GM12878 (cell line): ENCODE measurements around the gene SH3GL2. TPM values are rescaled to one million over a fixed set of nuclear protein-coding genes. Genes with fewer than 3 reads are reported as not detected.
A peak's percentile ranks its signal among the peaks of the same experiment; 100 is the strongest.

ENCODE experiments used
- ATAC-seq: fragments of 200-7000 bp; cut with Tn5 transposase; 3 replicates; pipeline ENCODE4 v1.9.1; 2020; ENCODE audit warnings: mild to moderate bottlenecking, moderate library complexity
- BruUV-seq: library from RNA; stranded (reverse); fragments of 400-500 nt; replicated peaks from 2 replicates; lab custom pipeline; 2021; lab: Mats Ljungman, UMichigan
- CTCF ChIA-PET: fragments of 300-600 bp; sonication (Branson Sonifier 250); formaldehyde crosslinking; extraction: SDS; loops from one replicate; lab custom pipeline; 2021; ENCODE audit warnings: inconsistent platforms; lab: Yijun Ruan, JAX
- POLR2A ChIA-PET: fragments of 350-600 bp; formaldehyde crosslinking; extraction: SDS; loops from one replicate; lab custom pipeline; 2021; ENCODE audit warnings: inconsistent platforms; lab: Charles Lee
- RAD21 ChIA-PET: fragments of 300-600 bp; sonication (Branson Sonifier 250); formaldehyde crosslinking; loops from one replicate; lab custom pipeline; 2023; ENCODE audit warnings: antibody characterized with exemption; ENCODE audit not compliant: unreplicated experiment; lab: Charles Lee
- SMC1A ChIA-PET: fragments of 300-600 bp; sonication (Branson Sonifier 250); formaldehyde crosslinking; loops from one replicate; lab custom pipeline; 2023; ENCODE audit not compliant: unreplicated experiment, uncharacterized antibody; lab: Charles Lee
- DNase-seq: peaks from one replicate; pipeline ENCODE4 v3.0.0-alpha.2; 2011; ENCODE audit warnings: low read depth, low spot score
- FAIRE-seq: peaks from 3 replicates; lab custom pipeline; 2011; peaks lifted over from hg19 to GRCh38; lab: Jason Lieb, UNC
- H2AFZ ChIP-seq: 2 replicates; pipeline ENCODE4 v1.6.0; 2011; ENCODE audit warnings: low read depth, low read length, control low read depth; ENCODE audit not compliant: control insufficient read depth
- H3K27ac ChIP-seq: 2 replicates; pipeline ENCODE4 v1.5.1; 2011; ENCODE audit warnings: control low read depth; ENCODE audit not compliant: control insufficient read depth, insufficient read depth
- H3K27me3 ChIP-seq, 2 experiments: replicated peaks in 1 of 2; 2 replicates each; pipeline versions ENCODE4 v1.6.0 to v1.6.1; 2011; ENCODE audit warnings: low read length in 1 of 2; ENCODE audit not compliant: control insufficient read depth in 2 of 2, insufficient read depth in 2 of 2
- H3K36me3 ChIP-seq, 2 experiments: 2 replicates each; pipeline ENCODE4 v1.5.1; 2011; ENCODE audit warnings: low read length in 1 of 2; ENCODE audit not compliant: control insufficient read depth in 2 of 2, insufficient read depth in 2 of 2
- H3K4me1 ChIP-seq: 2 replicates; pipeline ENCODE4 v1.6.1; 2011; ENCODE audit warnings: mild to moderate bottlenecking, low read length, moderate library complexity, mixed read lengths; ENCODE audit not compliant: control insufficient read depth, insufficient read depth
- H3K4me2 ChIP-seq: 2 replicates; pipeline ENCODE4 v1.6.0; 2011; ENCODE audit warnings: control low read depth; ENCODE audit not compliant: control insufficient read depth, insufficient read depth
- H3K4me3 ChIP-seq: fragments of 200-600 bp; sonication (generic); 2 replicates; pipeline ENCODE4 v1.5.1; 2016
- H3K79me2 ChIP-seq: 2 replicates; pipeline ENCODE4 v1.6.0; 2011; ENCODE audit warnings: low read length; ENCODE audit not compliant: control insufficient read depth, insufficient read depth
- H3K9ac ChIP-seq: 2 replicates; pipeline ENCODE4 v1.8.0; 2011; ENCODE audit warnings: low read length, control low read depth, mixed read lengths; ENCODE audit not compliant: control insufficient read depth, insufficient read depth
- H3K9me3 ChIP-seq: replicated peaks from 3 replicates; pipeline ENCODE4 v1.5.1; 2011; ENCODE audit warnings: mild to moderate bottlenecking, low read length; ENCODE audit not compliant: control insufficient read depth, insufficient read depth
- H4K20me1 ChIP-seq: 2 replicates; pipeline ENCODE4 v1.6.0; 2011; ENCODE audit not compliant: control insufficient read depth, insufficient read depth
- ASH2L ChIP-seq: fragments of 300-600, 200-600 bp; sonication (generic); IDR thresholded peaks from 2 replicates; pipeline ENCODE4 v1.6.1; 2017; ENCODE audit warnings: low read depth, mild to moderate bottlenecking, borderline replicate concordance
- CBX5 ChIP-seq: sonication (generic); IDR thresholded peaks from 2 replicates; pipeline ENCODE4 v1.6.1; 2016; ENCODE audit warnings: low read depth, moderate library complexity, mild to moderate bottlenecking, inconsistent platforms
- CTCF ChIP-seq, 3 experiments: IDR thresholded peaks in 2 of 3; conservative IDR thresholded peaks in 1 of 3; 2 replicates each; pipeline ENCODE4 v1.5.1; 2011; ENCODE audit warnings: low read depth in 3 of 3, low read length in 3 of 3, mild to moderate bottlenecking in 3 of 3, control low read depth in 2 of 3, moderate library complexity in 2 of 3, inconsistent platforms in 1 of 3, mixed read lengths in 1 of 3; ENCODE audit not compliant: control insufficient read depth in 2 of 3, insufficient read depth in 1 of 3; ENCODE audit errors: extremely low read depth in 1 of 3
- MTA2 ChIP-seq: fragments of 450-650 bp; IDR thresholded peaks from 2 replicates; pipeline ENCODE4 v1.6.1; 2016; ENCODE audit warnings: low read depth, mild to moderate bottlenecking, moderate library complexity
- NR2F1 ChIP-seq: fragments of 450-650 bp; conservative IDR thresholded peaks from 2 replicates; pipeline ENCODE4 v1.6.1; 2017; ENCODE audit warnings: mild to moderate bottlenecking
- RAD21 ChIP-seq: IDR thresholded peaks from 2 replicates; pipeline ENCODE4 v1.6.1; 2011; ENCODE audit warnings: mild to moderate bottlenecking, low read depth, low read length, moderate library complexity; ENCODE audit not compliant: insufficient read depth
- SMARCA5 ChIP-seq: fragments of 450-650 bp; IDR thresholded peaks from 2 replicates; pipeline ENCODE4 v1.6.1; 2017; ENCODE audit warnings: mild to moderate bottlenecking
- SMC3 ChIP-seq: IDR thresholded peaks from 2 replicates; pipeline ENCODE4 v1.6.1; 2011; ENCODE audit warnings: low read length, improper control_type of control experiment, borderline replicate concordance
- ZNF217 ChIP-seq: fragments of 450-650 bp; IDR thresholded peaks from 2 replicates; pipeline ENCODE4 v1.6.1; 2017; ENCODE audit warnings: antibody characterized with exemption, mild to moderate bottlenecking
- ZNF622 ChIP-seq: fragments of 450-650 bp; IDR thresholded peaks from 2 replicates; pipeline ENCODE4 v1.6.1; 2017; ENCODE audit warnings: mild to moderate bottlenecking, inconsistent platforms
- WGBS: methylation state at CpG from one replicate; pipeline ENCODE4 v1.1.6; 2016; ENCODE audit warnings: low lambda C conversion rate; ENCODE audit not compliant: insufficient replicate concordance, insufficient coverage; ENCODE audit errors: missing lambda C conversion rate; 5-methylcytosine and 5-hydroxymethylcytosine counted together
- in situ Hi-C: fragments of 300-500 bp; cut with MboI; formaldehyde crosslinking; loops from 9 replicates; pipeline ENCODE4 v1.14.3; 2018; ENCODE audit warnings: mixed read lengths
- intact Hi-C: fragments of 100-400 bp; cut with micrococcal nuclease; formaldehyde crosslinking; loops from one replicate; pipeline ENCODE4 v1.14.2; 2022; ENCODE audit not compliant: unreplicated experiment
- polyA plus RNA-seq, 11 experiments: library from polyadenylated mRNA; depleted of rRNA in 4 of 11; unstranded in 6 of 11; stranded (reverse) in 5 of 11; fragments of >200 nt; fragmentation: Nextera tagmentation in 4 of 11; fragmentation: Illumina TruSeq in 1 of 11; extraction: Ambion mirVana in 4 of 11; extraction: Trizol in 1 of 11; gene quantifications; 1 replicate in 1 of 11; 2 replicates in 10 of 11; pipeline versions ENCODE4 v1.2.1 to v1.2.3, GENCODE V29; 2011 to 2016; ENCODE audit warnings: inconsistent platforms in 2 of 11, missing spikeins in 2 of 11, low read depth in 1 of 11
- total RNA-seq, 4 experiments: library from RNA; depleted of rRNA in 3 of 4; stranded (reverse); fragments of >200 nt in 3 of 4; fragmentation: Illumina TruSeq in 1 of 4; extraction: Trizol in 1 of 4; gene quantifications; 2 replicates each; pipeline versions ENCODE4 v1.2.1 to v1.2.3, GENCODE V29; 2013 to 2021
- TF ChIP-seq, protein P1 (sequence below): fragments of 450-650 bp; IDR thresholded peaks from 2 replicates; pipeline ENCODE4 v1.6.1; 2017; ENCODE audit warnings: mild to moderate bottlenecking

SH3GL2 gene
- total and polyA plus RNA-seq, 10 of the 15 experiments (the other 5 are each of a cell fraction or from before 2014, with no cell fraction given): not detected

- ChIA-PET RAD21 (interaction anchor here (0.7 to 4.1 kb wide), 15 partner anchors 10 to 632 kb away, joined by 3 to 50 read pairs (median 5); no protein-coding TSS in a partner anchor), SMC1A (interaction anchor here (0.7 to 5.9 kb wide), 27 partner anchors 8 to 1216 kb away, joined by 3 to 86 read pairs (median 4); no protein-coding TSS in a partner anchor), CTCF (interaction anchor here (0.6 to 4.7 kb wide), 51 partner anchors 9 to 1216 kb away, joined by 3 to 153 read pairs (median 4); no protein-coding TSS in a partner anchor), POLR2A (no interaction called here)
- Histone ChIP-seq H3K36me3 (no peaks in the 10 kb centered on the region), H3K9me3 (no peaks in the 10 kb centered on the region), H4K20me1 (no peaks in the 10 kb centered on the region), H3K79me2 (no peaks in the 10 kb centered on the region), H3K4me1 (no peaks in the 10 kb centered on the region), H3K9ac (no peak overlapping the region), H3K4me3 (no peak overlapping the region), H3K27ac (no peak overlapping the region), H2AFZ (no peak overlapping the region), H3K27me3 (no peaks in the 10 kb centered on the region), H3K4me2 (no peak overlapping the region)
- TF ChIP-seq MTA2: no peak
- peak; percentile 75 to 77 (median 75) for TF ChIP-seq CTCF (IDR thresholded peaks at IDR 0.05 in 2 of 3, conservative IDR thresholded peaks at IDR 0.05 in 1 of 3; ENCODE audit: control insufficient read depth in 2 of 3, extremely low read depth in 1 of 3, insufficient read depth in 1 of 3, low read depth in 3 of 3, low read length in 3 of 3)
- TF ChIP-seq, protein P1, sequence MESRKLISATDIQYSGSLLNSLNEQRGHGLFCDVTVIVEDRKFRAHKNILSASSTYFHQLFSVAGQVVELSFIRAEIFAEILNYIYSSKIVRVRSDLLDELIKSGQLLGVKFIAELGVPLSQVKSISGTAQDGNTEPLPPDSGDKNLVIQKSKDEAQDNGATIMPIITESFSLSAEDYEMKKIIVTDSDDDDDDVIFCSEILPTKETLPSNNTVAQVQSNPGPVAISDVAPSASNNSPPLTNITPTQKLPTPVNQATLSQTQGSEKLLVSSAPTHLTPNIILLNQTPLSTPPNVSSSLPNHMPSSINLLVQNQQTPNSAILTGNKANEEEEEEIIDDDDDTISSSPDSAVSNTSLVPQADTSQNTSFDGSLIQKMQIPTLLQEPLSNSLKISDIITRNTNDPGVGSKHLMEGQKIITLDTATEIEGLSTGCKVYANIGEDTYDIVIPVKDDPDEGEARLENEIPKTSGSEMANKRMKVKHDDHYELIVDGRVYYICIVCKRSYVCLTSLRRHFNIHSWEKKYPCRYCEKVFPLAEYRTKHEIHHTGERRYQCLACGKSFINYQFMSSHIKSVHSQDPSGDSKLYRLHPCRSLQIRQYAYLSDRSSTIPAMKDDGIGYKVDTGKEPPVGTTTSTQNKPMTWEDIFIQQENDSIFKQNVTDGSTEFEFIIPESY: no peak
- TF ChIP-seq NR2F1: no peak
- no peak for TF ChIP-seq ZNF622
- TF ChIP-seq ZNF217: no peak
- peak; percentile 85; the same call in 1 of the 2 replicates for TF ChIP-seq SMC3
- peak; percentile 96 for TF ChIP-seq RAD21
- TF ChIP-seq ASH2L: no peak
- TF ChIP-seq CBX5: no peak
- TF ChIP-seq SMARCA5: no peak
- in situ Hi-C loops (loop anchor here (5.0 to 25.0 kb wide), 3 partner anchors 396 to 1226 kb away; partner anchors contain the start of genes RRAGA and SAXO1), intact Hi-C loops (loop anchor here (1.0 to 5.0 kb wide), 4 partner anchors 141 to 631 kb away; no protein-coding TSS in a partner anchor)
- DNase-seq (no peak), ATAC-seq (peak; percentile 75), FAIRE-seq (peak; percentile 13)
- BruUV-seq: no TSS peak
- 14% methylated on average over 12 of the region's 13 CpGs for WGBS
Measured at GRCh38 chr9:17810728-17811571, 232.1 kb downstream of the SH3GL2 start.
